ENCODE data around the gene MPIG6B.

DNA sequence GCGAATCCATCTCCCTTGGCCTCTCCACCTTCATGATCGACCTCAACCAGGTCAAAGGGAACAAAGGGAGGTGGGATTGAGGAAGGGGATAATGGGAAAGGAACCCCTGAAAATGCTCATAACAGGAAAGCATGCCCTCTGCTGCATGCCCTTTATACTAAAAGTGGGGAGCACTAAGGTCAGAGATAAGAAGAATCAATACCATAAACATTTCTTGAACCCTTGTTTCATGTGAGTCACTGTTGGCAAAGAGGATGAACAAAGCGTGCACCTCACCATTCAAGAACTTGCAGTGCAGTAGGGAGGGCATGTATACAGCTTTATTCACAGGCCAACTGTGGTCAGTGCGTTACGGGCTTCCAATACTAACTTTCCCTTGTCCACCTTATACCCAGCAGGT lies 37.6 kb downstream of the MPIG6B start:
- no peak for TF ChIP-seq CTCF (IDR thresholded peaks at IDR 0.05)
- TF ChIP-seq ZFX (IDR thresholded peaks at IDR 0.05; ENCODE audit: borderline replicate concordance), result no peak

Data from 22Rv1 (cell line).